ENCODE measurements around the gene PTPRM.

DNA sequence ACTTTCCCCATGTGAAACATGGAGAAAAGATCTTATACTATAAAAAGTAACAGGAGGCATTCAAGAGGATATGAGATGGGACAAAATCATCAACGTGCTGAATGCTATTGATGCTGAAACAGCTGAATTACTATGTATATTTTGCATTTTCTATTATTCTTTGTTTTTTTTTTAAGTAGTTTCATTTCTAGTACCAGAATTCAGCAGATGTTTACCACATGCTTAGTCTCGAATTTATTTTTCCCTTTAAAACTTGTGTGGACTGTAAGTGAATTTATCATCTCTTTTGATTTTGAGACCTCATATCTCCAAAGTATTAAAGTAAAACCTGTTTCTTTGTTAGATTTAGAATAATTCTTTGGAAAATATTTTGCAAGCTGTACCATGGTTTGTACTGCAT lies 205.8 kb downstream of the PTPRM start:
- no peak for TF ChIP-seq POLR2AphosphoS5 (IDR thresholded peaks at IDR 0.05)
- no peak for TF ChIP-seq EP300 (IDR thresholded peaks at IDR 0.05)

Data from gastroesophageal sphincter (tissue), 2 donors.